Urinary bladder (tissue), 4 donors: ENCODE results near the gene COPB1. TPM values are rescaled to one million over a fixed set of nuclear protein-coding genes. Genes with fewer than 3 reads are reported as not detected.
A peak's percentile ranks its signal among the peaks of the same experiment; 100 is the strongest.
"Not testable (repeated sequence)": the region's sequence is repeated elsewhere in the genome, so short reads cannot be mapped to it uniquely, and the experiment has no call there.

Experiments used
- DNase-seq: peaks from one replicate; pipeline ENCODE4 v3.0.0-alpha.2; 2015; ENCODE audit errors: extremely low spot score
- H3K27ac ChIP-seq: one replicate; pipeline ENCODE4 v1.5.1; 2013; ENCODE audit warnings: low read depth, mild to moderate bottlenecking, moderate library complexity
- H3K36me3 ChIP-seq: one replicate; pipeline ENCODE4 v1.6.1; 2013; ENCODE audit warnings: mild to moderate bottlenecking, moderate library complexity; ENCODE audit not compliant: insufficient read depth
- H3K4me1 ChIP-seq: one replicate; pipeline ENCODE4 v1.6.1; 2013; ENCODE audit warnings: mild to moderate bottlenecking, moderate library complexity; ENCODE audit not compliant: insufficient read depth
- H3K4me3 ChIP-seq: one replicate; pipeline ENCODE4 v1.5.1; 2013; ENCODE audit warnings: low read depth, low read length
- WGBS: extraction: QIAGEN DNeasy Blood & Tissue Kit; methylation state at CpG from one replicate; pipeline ENCODE4 v1.1.7; 2013; 5-methylcytosine and 5-hydroxymethylcytosine counted together
- polyA plus RNA-seq: library from polyadenylated mRNA; stranded (reverse); fragments of 200-250 nt; gene quantifications from one replicate; pipeline ENCODE4 v1.2.3, GENCODE V29; 2013
- total RNA-seq: library from RNA; depleted of rRNA; stranded (reverse); fragments of >200 nt; gene quantifications from one replicate; pipeline ENCODE4 v1.2.3, GENCODE V29; 2014
- donor health status: healthy with polysubstance abuse.
- donor health status: healthy.

COPB1 gene, protein sequence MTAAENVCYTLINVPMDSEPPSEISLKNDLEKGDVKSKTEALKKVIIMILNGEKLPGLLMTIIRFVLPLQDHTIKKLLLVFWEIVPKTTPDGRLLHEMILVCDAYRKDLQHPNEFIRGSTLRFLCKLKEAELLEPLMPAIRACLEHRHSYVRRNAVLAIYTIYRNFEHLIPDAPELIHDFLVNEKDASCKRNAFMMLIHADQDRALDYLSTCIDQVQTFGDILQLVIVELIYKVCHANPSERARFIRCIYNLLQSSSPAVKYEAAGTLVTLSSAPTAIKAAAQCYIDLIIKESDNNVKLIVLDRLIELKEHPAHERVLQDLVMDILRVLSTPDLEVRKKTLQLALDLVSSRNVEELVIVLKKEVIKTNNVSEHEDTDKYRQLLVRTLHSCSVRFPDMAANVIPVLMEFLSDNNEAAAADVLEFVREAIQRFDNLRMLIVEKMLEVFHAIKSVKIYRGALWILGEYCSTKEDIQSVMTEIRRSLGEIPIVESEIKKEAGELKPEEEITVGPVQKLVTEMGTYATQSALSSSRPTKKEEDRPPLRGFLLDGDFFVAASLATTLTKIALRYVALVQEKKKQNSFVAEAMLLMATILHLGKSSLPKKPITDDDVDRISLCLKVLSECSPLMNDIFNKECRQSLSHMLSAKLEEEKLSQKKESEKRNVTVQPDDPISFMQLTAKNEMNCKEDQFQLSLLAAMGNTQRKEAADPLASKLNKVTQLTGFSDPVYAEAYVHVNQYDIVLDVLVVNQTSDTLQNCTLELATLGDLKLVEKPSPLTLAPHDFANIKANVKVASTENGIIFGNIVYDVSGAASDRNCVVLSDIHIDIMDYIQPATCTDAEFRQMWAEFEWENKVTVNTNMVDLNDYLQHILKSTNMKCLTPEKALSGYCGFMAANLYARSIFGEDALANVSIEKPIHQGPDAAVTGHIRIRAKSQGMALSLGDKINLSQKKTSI
- total RNA-seq (258 TPM), polyA plus RNA-seq (58.2 TPM)

DNA sequence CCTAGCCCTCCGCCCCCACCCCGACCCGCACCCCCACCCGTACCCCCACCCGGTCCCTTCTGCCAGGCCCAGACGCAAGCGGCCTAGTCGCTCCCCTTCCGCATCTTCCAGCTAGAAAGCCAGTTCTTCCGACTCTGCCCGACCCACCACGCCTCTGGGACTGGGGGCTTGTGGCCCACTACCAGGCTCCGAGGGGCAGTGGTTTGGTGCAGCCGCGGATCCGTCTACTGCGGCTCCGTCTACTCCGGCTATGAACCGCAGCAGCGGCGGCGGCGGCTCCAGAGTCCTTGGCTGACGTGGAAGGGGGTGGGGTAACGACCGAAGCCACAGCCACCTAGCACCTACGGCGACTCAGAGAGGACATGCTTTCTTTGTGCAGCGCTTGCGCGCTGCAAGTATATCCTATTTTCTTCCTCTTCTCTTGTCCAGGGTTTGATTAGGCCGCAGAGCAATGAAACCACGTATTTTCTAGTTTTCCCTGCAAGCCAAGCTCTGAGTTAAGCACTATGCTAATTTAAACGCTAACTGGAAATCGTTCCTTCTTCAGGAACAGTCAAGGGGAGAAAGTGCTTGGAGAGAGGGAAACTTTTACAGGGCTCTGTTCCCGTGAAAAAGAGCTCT, at the start of gene COPB1:
Gene COPB1 (minus strand): TSS at position 252 of the 621 bp plus-strand sequence. CDS start 883 bp downstream, outside the sequence.
- H3K27ac ChIP-seq, result peak within 1 kb of the TSS; percentile 93
- peaks cover 2% of the 10 kb centered on the region for H3K36me3 ChIP-seq
- under 1% methylated on average over 37 of the region's 37 CpGs for WGBS
- peak within 1 kb of the TSS; percentile 84 for H3K4me3 ChIP-seq
- peak; percentile 88 for DNase-seq
- H3K4me1 ChIP-seq, result no peaks in the 10 kb centered on the region

DNA sequence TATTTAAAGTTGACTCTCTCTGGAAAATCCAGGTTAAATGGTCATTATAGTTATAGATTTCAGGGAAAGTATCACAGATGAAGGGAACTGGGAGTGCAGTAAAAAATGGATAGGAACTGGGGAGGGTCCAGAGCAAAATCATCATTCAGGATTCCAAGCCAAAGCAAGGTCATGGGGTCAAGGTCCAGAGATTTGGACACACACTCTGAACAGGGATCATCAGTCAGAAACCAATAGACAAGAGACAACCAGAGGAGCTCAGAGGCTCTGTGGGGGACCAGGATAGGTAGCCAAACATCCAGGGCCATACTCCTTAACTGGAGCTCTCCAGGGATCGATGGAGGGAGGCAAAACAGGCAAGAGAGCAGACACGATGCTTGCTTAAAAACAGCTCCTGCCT, 47.8 kb upstream of the COPB1 start:
- DNase-seq, result no peak
- Histone ChIP-seq H3K4me3 (no peak overlapping the region), H3K36me3 (no peaks in the 10 kb centered on the region), H3K27ac (no peak overlapping the region), H3K4me1 (peaks cover 2% of the 10 kb centered on the region)
- WGBS, result 62% methylated on average over 2 of the region's 2 CpGs

DNA sequence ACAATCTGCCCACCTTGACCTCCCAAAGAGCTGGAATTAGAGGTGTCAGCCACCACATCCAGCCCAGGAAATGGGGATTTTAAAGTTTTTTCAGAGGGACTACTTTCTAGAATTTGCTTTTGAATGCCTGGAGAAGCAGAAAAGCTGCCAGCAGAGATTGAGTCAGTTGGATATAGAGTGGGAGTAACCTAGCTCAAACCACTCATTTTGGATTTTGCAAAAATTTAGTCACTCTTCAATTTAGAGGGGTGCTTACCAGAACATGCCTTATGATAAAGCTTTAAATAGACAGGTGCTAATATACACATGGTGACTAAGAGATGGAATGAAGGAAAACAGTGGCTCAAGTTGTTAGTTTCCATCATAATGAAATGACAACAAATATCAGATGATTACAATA, 47.1 kb upstream of the COPB1 start:
- Histone ChIP-seq H3K4me3 (no peak overlapping the region), H3K36me3 (no peaks in the 10 kb centered on the region), H3K4me1 (peaks cover 2% of the 10 kb centered on the region), H3K27ac (no peak overlapping the region)
- DNase-seq, result no peak

DNA sequence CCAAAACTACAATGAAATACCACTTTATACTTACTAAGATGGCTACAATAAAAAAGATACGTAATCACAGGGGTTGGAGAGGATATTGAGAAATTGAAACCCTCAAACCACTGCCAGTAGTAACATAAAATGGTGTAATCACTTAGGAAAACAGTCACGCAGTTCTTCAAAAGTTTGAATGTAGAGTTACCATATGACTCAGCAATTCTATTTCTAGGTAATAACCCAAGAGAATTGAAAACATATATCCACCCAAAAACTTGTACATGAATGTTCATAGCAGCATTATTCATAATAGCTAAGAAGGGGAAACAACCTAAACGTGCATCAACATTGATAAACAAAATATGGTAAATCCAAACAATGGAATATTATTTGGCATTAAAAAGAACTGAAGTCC, 45.0 kb upstream of the COPB1 start:
- Histone ChIP-seq H3K4me3 (no peak overlapping the region), H3K36me3 (no peaks in the 10 kb centered on the region), H3K27ac (peak overlapping the region; percentile 23), H3K4me1 (no peaks in the 10 kb centered on the region)
- WGBS, result 54% methylated on average over 3 of the region's 3 CpGs
- DNase-seq, result no peak

DNA sequence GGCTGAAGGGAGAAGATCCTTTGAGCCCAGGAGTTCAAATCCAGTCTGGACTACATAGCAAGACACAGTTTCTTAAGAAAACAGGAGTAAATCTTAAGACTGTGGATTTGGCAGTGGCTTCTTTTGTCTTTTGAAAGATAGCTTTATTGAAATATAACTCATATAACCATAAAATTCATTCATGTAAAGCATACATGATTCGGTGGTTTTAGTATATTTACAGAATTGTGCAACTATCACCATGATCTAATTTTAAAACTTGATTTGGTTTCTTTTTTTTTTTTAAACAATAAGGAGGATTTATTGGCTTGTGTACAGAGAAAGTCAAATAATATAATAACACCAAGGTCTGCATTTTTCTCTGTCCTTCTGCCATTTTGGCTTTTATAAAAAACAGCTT, 43.6 kb upstream of the COPB1 start:
- Histone ChIP-seq H3K4me3 (no peak overlapping the region), H3K36me3 (no peaks in the 10 kb centered on the region), H3K4me1 (no peaks in the 10 kb centered on the region), H3K27ac (no peak overlapping the region)
- DNase-seq, result no peak
- 31% methylated on average over 1 of the region's 1 CpG for whole genome bisulfite sequencing

DNA sequence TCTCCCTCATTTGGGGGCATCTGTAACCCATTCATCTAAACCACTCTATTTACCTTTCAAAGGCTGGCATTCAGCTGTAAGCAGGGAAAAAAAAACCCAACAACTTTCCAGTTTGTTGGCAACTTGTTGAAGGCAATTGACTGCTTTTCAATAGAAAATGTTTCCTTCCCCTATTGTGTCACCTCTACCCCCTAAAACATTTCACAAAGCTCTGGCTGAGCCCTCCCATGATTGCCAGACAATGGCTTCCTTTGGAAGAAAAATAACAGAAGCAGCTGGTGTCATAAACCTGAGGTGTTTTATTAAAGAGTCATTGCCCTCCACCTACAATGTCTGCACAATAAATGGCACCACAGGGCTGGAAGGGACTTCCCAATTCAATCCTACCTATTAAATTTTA, 42.7 kb upstream of the COPB1 start:
- Histone ChIP-seq H3K4me3 (no peak overlapping the region), H3K27ac (no peak overlapping the region), H3K4me1 (no peaks in the 10 kb centered on the region), H3K36me3 (no peaks in the 10 kb centered on the region)
- DNase-seq, result no peak

DNA sequence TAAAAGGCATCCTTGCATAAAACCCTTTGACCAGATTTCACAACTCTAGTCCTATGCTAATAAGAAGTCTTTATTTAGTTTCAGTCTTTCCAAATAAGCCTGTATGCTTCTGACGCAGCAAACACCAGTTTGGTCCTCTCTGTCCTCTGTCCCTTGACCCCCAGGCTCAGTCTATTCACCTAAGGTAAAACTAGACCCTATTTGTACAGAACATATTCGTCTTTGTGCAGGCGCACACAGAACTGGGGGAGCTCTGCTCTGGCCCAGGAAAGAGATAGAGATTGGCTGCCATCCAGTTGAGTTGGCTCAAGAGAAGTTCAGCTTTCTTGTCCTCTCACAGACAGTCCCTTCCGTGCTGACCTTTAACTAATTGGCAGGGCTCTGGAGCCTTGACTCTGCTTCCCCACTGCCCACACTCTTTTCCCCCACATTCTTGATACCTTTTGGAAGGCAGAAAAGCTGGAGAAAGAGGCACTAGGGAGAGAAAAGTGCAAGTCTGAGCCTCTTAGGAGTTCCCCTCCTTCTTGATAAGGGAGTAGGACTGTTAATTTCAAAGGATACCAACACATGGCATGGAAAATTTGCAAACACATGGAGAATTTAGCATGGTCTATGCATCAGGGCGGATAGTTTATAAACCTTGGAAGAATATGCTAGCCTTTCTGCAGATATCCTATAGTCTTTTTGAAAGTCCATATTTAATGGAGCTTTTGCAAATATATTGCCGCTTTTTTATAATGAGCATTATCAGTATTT, 41.8 kb upstream of the COPB1 start:
- Histone ChIP-seq H3K4me1 (no peaks in the 10 kb centered on the region), H3K4me3 (no peak overlapping the region), H3K27ac (no peak overlapping the region), H3K36me3 (no peaks in the 10 kb centered on the region)
- WGBS, result 47% methylated on average over 6 of the region's 6 CpGs
- DNase-seq, result no peak

DNA sequence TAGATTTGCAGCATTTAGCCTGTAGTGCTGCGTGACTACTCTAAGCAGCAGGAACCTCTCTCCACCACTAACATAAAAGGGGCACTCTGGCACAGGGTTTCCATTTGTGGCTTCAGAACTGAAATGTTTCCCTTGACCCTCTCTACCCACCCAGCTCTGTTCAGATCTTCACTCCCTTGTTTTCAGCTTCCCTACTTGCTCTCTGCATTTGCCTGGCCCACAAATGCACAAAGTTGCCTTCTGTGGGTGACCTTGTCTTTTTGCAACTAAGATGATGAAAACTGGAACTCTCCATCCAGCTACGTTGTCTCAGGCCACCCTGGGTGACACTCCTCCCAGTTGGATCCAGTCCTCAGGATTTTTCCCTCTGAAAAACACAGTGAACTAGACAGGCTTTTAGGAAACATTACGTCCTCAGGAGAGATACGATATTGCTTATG, 40.4 kb upstream of the COPB1 start:
- whole genome bisulfite sequencing, result 66% methylated on average over 4 of the region's 4 CpGs
- no peaks in the 10 kb centered on the region for H3K36me3 ChIP-seq
- no peaks in the 10 kb centered on the region for H3K4me1 ChIP-seq
- DNase-seq, result no peak
- no peak overlapping the region for H3K4me3 ChIP-seq
- no peak overlapping the region for H3K27ac ChIP-seq

DNA sequence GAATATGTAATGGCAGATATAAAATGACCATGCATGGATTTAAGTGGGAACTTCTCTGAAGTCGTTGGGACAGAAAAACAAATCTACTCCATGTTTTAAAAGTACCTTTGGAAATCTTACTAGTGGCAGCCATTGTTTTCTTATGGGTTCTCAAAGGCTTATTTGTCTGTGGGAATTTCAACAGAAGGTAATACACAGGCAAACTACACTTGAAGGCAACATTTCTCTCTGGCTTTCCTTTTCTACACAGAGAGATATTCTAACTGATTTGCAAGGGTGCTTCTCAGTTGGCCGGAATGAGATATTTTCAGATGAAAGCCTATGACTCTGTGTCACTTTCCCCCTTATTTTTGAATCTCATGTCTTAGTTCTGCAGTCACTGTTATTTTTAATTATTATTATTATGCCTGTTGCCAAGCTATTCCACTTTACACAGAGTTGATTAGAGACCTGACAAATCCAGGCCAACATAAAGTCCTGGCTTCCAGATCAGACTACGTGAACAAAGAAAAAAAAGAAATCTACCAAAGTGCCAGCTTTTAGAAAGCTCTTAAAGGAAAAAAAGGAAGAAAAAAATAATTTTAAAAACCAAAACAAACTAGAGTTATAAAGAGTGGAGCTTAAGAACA, 39.4 kb upstream of the COPB1 start:
- Histone ChIP-seq H3K4me1 (no peaks in the 10 kb centered on the region), H3K4me3 (no peak overlapping the region), H3K27ac (no peak overlapping the region), H3K36me3 (no peaks in the 10 kb centered on the region)
- WGBS, result 77% methylated on average over 3 of the region's 3 CpGs
- DNase-seq, result no peak

DNA sequence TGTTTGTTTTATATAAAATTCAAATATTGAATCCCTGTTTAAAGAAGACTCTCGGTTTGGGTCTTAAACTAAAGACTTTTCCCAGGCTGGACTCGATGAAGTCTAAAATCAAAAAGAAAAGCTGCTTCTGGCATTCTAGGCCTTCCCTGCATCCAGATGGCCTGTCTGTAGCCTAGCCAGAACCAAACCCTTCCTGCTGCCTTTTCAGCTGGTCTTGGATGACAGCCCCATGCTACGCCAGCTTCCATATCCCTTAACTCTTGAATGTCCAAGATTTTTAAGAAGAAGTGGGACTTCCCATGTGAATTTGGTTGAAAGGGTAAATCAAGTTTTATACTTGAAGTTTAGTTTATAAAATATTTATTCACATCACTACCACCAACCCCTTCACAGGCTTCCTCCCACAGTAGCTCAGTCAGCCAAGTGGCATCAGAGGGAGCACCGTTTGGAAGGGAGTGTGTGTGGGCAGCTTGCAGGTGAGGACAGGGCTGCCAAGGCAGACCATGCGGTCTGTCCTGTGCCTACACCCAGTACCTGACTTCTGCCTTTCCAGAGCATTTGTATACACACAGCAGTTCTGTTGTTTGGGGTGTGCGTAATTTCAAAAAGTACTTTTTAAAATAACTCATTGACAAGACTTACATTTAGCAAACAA, 38.8 kb upstream of the COPB1 start:
- no peak for DNase-seq
- H3K36me3 ChIP-seq, result no peaks in the 10 kb centered on the region
- H3K27ac ChIP-seq, result no peak overlapping the region
- no peaks in the 10 kb centered on the region for H3K4me1 ChIP-seq
- whole genome bisulfite sequencing, result 54% methylated on average over 6 of the region's 6 CpGs
- H3K4me3 ChIP-seq, result no peak overlapping the region

DNA sequence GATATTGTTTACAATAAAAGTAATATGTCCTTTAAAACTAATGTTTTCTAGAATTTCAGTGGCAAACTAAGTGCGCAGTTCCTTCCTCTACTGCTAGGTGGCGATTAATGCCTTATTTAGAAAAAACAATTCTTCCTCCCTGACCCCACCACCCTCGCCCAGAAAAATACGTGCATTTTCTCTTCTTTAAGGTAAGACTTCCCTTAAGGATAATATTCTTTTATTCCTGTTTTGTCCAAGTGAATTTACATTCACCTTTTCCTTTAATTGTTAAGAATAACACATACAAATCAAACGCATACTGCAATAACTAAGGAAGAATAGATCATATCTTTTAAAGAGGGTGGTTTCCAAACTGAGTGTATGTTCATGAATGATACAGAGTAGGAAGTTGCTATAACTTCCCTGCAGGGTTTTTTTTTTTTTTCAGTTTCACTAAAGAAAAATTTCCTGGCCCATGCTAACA, 37.6 kb upstream of the COPB1 start:
- Histone ChIP-seq H3K36me3 (no peaks in the 10 kb centered on the region), H3K4me1 (no peaks in the 10 kb centered on the region), H3K4me3 (no peak overlapping the region), H3K27ac (no peak overlapping the region)
- WGBS, result 17% methylated on average over 5 of the region's 5 CpGs
- DNase-seq, result no peak

DNA sequence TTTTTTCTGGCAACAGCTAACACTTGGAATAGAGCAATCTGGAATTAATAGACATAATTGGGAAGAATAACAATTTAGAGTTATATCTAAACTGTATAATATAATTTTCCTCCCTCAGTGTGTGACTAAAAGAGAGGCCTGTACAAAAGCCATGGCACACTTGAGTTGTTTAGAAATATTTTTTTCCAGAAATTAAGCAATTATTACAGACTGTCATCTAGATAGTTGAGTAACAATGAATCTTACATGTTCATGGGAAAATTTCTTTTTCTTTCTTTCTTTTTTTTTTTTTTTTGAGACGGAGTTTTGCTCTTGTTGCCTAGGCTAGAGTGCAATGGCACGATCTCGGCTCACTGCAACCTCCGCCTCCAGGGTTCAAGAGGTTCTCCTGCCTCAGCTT, 35.6 kb upstream of the COPB1 start:
- not testable (repeated sequence) for H3K4me1 ChIP-seq, H3K27ac ChIP-seq, H3K4me3 ChIP-seq, DNase-seq, H3K36me3 ChIP-seq
- 97% methylated on average over 4 of the region's 4 CpGs for WGBS
